HG03520 (cell line): ENCODE measurements around the gene LRWD1.
A peak's percentile ranks its signal among the peaks of the same experiment; 100 is the strongest.
"Not testable (repeated sequence)": the region's sequence is repeated elsewhere in the genome, so short reads cannot be mapped to it uniquely, and the experiment has no call there.

Experiments used
- ATAC-seq: cut with Tn5 transposase; IDR thresholded peaks from one replicate; pipeline ENCODE4 v1.9.1; 2021; ENCODE audit warnings: mild to moderate bottlenecking, moderate library complexity; ENCODE audit not compliant: unreplicated experiment

Gene LRWD1

DNA sequence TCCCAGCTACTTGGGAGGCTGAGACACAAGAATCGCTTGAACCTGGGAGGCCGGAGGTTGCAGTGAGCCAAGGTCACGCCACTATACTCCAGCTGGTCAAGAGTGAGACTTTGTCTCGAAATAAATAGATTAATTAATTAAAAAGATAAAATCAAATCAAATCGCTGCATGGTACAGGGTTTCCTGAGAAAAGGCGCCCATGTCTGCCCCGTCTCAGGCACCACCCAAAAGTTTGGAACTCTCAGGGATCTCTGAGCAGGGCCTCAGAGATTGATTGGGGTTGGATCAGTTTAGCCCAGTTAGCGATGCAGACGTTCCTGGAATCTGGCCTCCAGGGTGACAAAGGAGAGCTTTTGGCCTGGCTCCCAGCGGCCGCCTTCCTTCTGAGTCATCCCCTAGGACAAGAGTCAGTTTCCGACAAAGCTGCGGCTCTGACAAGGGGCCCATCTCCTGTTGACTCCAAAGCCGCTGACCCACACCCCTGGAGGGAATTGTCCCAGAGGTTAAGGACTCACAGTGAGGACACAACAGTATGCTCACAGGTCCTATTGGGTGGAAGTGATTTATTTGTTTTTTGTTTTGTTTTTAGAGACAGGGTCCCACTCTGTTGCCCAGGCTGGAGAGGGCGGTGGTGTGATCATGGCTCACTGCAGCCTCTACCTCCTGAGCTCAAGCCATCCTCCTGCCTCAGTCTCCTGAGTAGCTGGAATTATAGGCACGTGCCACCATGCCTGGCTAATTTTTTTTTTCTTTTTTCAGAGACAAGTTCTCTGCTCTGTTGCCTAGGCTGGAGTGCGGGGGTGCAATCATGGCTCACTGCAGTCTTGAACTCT lies 24.6 kb upstream of the LRWD1 start:
- no peak for ATAC-seq

DNA sequence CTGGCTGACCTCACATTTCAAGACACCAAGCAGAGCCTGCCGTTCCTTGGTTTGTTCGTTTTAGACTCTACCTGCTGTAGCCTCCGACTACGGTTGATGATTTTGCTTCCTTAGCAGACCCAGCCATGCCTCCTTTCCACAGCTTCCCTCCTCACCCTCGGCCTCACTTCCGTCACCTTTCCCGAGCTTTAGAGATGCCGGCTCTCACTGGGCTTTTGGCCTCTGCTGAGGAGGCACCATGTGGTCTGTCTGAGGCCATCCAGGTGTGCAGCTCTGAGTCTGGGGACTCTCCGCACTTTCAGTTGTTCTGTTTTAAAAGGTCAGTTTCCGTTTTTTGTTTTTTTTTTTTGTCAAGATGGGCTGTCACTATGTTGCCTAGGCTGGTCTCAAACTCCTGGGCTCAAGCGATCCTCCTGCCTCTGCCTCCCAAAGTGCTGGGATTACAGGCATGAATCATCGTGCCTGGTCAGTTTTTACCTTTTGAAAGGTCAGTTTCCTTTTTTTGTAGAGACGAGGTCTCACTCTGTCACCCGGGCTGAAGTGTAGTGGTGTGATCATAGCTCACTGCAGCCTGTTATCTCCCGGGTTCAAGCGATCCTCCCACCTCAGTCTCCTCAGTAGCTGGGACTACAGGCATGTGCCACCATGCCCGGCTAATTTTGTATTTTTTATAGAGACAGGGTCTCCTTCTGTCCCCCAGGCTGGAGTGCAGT lies 19.7 kb upstream of the LRWD1 start:
- peak; percentile 38 for ATAC-seq

GRCh38 chr7:102445674-102446071 lies 19.1 kb upstream of the LRWD1 start:
- ATAC-seq, result no peak

DNA sequence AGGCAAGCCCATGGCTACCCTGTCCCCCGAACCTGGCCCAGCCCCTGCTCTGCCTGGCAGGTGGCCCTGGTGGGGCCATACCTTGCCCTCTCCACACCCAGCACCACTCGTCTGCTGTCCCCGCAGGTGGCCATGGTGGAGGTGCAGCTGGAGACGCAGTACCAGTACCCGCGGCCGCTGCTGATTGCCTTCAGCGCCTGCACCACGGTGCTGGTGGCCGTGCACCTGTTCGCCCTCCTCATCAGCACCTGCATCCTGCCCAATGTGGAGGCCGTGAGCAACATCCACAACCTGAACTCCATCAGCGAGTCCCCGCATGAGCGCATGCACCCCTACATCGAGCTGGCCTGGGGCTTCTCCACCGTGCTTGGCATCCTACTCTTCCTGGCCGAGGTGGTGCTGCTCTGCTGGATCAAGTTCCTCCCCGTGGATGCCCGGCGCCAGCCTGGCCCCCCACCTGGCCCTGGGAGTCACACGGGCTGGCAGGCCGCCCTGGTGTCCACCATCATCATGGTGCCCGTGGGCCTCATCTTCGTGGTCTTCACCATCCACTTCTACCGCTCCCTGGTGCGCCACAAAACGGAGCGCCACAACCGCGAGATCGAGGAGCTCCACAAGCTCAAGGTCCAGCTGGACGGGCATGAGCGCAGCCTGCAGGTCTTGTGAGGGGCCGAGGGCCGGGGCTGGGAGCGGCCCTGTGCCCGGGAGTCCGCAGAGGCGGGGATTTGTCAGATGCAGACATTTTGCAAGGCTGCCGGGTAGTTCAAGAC lies 18.2 kb upstream of the LRWD1 start:
- ATAC-seq, result no peak

GRCh38 chr7:102447311-102447710 lies 17.5 kb upstream of the LRWD1 start:
- no peak for ATAC-seq

DNA sequence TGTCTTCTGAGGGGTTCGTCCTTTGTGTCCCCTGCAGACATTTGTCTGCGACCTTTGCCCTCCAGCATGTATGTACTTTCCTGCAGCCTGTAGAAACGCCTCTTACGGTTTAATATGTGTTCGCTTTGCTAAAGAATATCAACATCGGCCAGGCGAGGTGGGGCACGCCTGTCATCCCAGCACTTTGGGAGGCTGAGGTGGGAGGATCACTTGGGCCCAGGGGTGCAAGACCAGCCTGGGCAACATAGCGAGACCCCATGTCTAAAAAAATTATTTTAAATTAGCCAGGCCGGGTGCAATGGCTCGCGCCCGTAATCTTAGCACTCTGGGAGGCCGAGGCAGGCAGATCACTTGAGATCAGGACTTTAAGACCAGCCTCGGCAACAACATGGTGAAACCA lies 15.6 kb upstream of the LRWD1 start:
- no peak for ATAC-seq

DNA sequence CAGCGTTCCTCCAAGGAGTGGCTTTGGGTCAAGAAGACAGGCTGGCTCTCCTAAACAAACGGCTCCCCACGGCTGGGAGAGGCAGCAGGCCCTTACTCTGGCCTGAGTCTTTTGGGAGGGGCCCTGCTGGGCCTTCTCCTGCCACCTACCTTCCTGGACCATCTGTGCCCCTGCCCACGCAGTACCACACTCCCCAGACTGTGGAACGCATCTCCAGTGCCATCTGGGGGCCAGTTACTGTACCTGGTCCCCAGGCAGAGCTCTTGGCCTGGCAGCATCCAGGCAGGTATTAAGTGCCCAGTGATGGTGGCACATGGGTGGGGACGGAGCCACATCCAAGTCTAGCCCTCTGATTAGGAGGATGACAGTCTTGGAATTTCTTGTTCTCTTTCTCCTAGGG lies 14.5 kb upstream of the LRWD1 start:
- no peak for ATAC-seq

DNA sequence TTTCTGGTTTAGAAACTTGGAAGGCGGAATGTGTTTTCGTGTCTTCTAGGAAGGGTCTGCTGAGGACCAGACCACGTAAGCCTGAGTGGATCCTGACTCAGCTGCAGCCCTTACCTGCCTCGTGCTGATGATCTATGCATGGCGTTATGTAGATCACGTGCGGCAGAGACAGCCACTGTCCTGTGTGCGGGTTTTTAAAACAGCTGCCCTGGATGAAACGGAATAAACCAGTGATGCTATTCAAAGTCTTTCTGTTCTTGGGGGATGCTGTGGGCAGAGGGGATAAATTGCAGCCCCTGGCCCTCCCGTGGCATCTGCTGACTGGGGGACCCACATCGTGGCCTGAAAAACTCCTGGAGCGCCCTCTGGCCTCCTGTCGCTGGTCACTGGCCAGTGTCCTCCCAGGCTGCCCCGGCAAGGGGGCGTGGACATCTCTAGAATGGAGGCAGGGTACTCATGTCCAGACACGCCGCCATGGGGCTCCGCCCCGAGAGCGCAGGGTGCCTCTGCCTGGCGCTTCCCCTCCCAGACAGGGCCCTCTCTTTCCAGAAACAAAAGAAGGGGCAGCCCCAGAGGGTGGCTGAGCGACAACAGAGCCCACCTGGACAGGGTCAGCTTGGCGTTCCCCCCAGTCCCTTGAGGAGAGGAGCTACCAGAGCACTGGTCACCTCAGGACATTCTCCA lies 13.3 kb upstream of the LRWD1 start:
- ATAC-seq, result no peak

DNA sequence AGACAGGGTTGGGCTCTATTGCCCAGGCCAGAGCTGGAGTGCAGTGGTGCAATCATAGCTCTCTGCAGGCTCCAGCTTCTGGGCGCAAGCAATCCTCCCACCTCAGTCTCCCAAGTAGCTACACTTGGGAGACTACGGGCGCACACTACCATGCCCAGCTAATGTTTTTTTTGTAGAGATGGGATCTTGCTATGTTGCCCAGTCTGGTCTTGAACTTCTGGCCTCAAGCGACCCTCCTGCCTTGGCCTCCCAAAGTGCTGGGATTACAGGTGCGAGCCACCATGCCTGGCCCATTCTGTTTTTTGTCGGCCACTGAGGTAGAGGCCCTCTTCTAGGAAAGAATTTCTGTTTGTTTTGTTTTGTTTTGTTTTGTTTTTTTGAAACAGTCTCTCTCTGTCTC lies 12.3 kb upstream of the LRWD1 start:
- no peak for ATAC-seq

DNA sequence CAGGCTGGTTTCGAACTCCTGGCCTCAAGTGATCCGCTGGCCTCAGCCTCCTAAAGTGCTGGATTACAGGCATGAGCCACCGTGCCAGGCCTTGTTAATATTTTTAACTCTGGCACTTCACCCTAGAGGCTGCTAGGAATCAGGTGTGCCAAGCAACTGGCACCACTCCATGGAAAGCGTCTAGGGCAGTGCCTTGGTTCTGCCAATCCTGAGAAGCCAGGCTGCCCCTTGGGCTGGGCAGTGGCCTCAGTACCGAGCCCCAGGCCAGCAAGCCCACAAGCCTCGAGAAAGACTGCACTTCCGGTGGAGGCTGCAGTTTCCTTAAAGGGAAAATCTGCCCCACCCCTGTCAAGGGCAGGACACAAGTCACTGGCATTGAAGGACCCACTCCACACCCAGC lies 11.5 kb upstream of the LRWD1 start:
- ATAC-seq, result no peak

DNA sequence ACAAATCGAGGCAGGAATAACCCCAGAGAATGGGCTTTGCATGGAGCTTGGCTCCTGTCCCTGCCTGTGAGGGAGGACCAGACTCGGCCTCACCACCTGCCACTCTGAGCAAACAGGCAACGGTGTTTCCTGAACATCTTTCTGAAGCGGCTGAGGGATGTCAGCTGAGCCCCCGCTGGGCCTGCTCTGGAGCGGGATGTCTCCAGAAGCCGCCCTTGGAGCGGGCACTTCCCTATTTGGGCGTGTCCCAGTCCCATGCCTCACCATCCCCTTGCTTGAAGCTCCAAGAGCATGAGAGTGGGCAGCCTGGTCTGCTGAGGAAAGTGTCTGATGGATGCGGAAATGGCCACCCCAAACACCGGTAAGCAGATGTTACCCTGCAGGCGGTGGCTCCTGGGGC lies 10.3 kb upstream of the LRWD1 start:
- no peak for ATAC-seq

DNA sequence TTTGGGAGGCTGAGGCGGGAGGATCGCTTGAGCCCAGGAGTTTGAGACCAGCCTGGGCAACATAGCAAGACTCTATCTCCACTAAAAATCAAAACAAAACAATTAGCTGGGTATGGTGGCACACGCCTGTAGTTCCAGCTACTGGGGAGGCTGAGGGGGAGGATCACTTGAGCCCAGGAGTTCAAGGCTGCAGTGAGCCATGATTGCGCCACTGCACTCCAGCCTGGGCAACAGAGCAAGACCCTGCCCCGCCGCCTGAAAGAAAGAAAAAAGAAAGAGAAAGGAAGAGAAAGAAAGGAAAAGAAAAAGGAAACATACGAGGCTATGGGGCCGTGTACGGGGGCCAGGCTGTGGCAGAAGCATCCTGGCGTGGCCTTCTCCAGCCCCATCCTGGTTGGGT lies 9.9 kb upstream of the LRWD1 start:
- ATAC-seq, result not testable (repeated sequence)

- ATAC-seq, result no peak
Measured at GRCh38 chr7:102455596-102455995, 9.2 kb upstream of the LRWD1 start.

DNA sequence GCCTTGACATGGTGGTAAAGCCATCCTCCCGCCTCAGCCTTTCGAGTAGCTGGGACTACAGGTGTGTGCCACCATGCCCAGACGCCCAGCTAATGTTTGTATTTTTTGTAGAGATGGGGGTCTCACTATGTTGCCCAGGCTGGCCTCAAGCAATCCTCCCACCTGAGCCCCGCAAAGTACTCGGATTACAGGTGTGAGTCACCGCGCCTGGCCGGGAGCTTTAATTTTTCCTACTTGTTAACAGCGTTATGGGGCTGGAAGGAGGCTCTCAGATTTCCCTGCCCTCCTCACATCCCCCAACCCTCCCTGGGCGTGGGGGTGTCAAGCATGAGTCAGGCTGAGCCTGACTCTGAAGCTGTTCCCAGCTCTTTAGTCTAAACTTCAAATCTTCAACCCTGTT lies 8.5 kb upstream of the LRWD1 start:
- no peak for ATAC-seq

DNA sequence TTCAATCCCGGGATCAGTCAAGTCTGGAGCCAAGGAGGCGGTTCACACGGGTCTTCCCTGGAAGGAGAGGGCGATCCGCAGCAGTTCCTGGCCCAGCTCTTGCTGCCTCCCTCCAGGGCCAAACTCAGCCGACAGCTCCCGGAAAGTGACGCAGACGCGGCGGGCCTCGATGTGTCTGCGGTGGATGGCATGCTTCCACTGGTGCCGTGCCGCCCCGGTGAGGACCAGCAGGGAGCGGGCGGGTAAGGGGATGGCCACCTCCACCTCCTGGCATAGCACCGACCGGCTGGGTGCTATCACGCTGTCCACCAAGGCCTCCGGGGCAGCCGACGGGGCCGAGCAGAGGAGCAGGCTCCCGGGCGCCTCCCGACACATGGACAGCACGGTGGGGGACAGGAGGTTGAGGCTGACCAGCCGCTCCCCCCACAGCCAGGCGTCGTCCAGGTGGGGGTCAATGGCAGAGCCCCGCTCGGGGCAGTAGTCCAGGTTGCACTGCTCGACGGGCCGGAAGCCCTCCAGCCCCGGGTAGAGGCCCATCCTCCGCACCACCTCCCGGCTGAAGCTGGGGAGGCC lies 7.3 kb upstream of the LRWD1 start:
- no peak for ATAC-seq

- no peak for ATAC-seq
Measured at GRCh38 chr7:102459221-102459844, 5.5 kb upstream of the LRWD1 start.

GRCh38 chr7:102460467-102460866 lies 4.3 kb upstream of the LRWD1 start:
- ATAC-seq, result no peak

DNA sequence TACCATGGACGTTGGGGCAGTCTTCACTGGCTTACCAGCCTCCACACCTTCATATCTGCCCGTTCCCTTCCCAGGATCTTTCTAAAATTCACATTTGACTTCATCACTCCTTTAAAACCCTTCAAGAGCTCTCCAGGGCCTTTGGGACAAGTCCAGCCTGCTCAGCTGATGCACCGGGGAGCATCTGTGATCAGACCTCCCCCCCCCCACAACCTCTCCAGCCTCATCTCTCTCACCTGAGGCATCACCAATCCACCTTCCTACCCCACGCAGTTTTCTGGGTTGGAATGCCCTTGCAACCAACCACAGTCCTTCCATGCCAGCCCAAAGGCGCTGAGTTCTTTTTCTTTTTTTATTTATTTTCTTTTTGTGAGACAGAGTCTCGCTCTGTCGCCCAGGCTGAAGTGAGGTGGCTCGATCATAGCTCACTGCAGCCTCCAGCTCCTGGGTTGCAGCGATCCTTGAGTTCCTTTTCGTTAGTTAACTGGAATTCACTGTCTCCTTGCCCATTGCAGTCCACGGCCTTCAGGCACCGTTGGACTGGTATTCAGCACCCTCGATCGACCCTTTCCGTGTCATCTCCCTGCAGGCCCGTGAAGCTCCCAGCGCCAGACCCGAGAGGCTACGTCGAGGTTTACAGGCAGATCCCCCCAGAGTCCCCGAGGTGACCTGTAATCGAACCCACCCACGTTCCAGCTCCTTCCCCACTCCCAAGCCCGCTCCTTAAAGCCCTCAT lies 775 bp upstream of the LRWD1 start:
- ATAC-seq, result no peak

DNA sequence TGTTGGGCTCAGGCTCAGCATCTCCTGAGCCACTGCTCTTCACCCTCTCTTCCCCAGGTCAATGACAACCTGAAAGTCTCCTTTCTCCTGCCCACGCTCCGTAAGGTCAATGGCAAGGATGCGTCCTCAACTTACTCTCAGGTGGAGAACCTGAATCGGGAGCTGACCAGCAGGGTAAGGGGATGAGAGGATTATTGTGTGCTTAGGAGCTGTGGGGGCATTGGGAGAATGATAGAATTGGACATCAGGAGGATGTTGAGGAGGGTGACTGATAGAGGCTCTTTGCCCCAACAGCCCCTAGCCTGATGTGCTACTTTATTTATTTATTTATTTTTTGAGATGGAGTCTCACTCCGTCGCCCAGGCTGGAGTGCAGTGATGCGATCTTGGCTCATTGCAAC lies 1.3 kb downstream of the LRWD1 start:
- ATAC-seq, result no peak
